HepG2 (cell line): ENCODE measurements around the gene WDR73. TPM values are rescaled to one million over a fixed set of nuclear protein-coding genes. Genes with fewer than 3 reads are reported as not detected.

Source experiments
- ATF4 ChIP-seq, 2 experiments: fragments of 450-650 bp in 1 of 2; sonication (generic) in 1 of 2; formaldehyde crosslinking; IDR thresholded peaks; 2 replicates each; pipeline versions ENCODE4 v1.5.0 to v1.8.0; 2020 to 2022; ENCODE audit warnings: mild to moderate bottlenecking in 1 of 2, missing genetic modification reagents in 1 of 2
- GATA4 ChIP-seq: sonication (generic); IDR thresholded peaks from 2 replicates; pipeline ENCODE4 v1.6.1; 2016; ENCODE audit warnings: antibody characterized with exemption, low read depth, borderline replicate concordance
- GPN1 ChIP-seq: sonication (generic); formaldehyde crosslinking; IDR thresholded peaks from 2 replicates; pipeline ENCODE4 v1.5.1; 2020; ENCODE audit warnings: missing genetic modification reagents, borderline replicate concordance
- KDM1A ChIP-seq: IDR thresholded peaks from 2 replicates; pipeline ENCODE4 v1.6.1; 2016; ENCODE audit warnings: missing compliant biosample characterization
- MAFF ChIP-seq: IDR thresholded peaks from 2 replicates; pipeline ENCODE4 v1.6.1; 2011; ENCODE audit warnings: low read depth, low read length, improper control_type of control experiment
- MEIS2 ChIP-seq: sonication (generic); formaldehyde crosslinking; IDR thresholded peaks from 2 replicates; pipeline ENCODE4 v1.9.0; 2021; ENCODE audit warnings: mild to moderate bottlenecking, missing genetic modification reagents
- PHB2 ChIP-seq: fragments of 450-650 bp; IDR thresholded peaks from 2 replicates; pipeline ENCODE4 v1.6.1; 2018; ENCODE audit not compliant: partially characterized antibody
- PHF21A ChIP-seq: sonication (generic); formaldehyde crosslinking; IDR thresholded peaks from 2 replicates; pipeline ENCODE4 v1.5.0; 2020; ENCODE audit warnings: mild to moderate bottlenecking, missing genetic modification reagents
- SNAPC2 ChIP-seq: sonication (generic); formaldehyde crosslinking; IDR thresholded peaks from 2 replicates; pipeline ENCODE4 v1.8.1; 2022; ENCODE audit warnings: mild to moderate bottlenecking, missing genetic modification reagents
- TOE1 ChIP-seq: sonication (generic); formaldehyde crosslinking; IDR thresholded peaks from 2 replicates; pipeline ENCODE4 v1.4.0; 2020; ENCODE audit warnings: mild to moderate bottlenecking, missing genetic modification reagents
- YEATS4 ChIP-seq: sonication (generic); formaldehyde crosslinking; IDR thresholded peaks from 2 replicates; pipeline ENCODE4 v1.4.0; 2020; ENCODE audit warnings: missing genetic modification reagents, borderline replicate concordance
- ZMYM4 ChIP-seq: sonication (generic); formaldehyde crosslinking; IDR thresholded peaks from 2 replicates; pipeline ENCODE4 v1.8.1; 2023; ENCODE audit warnings: mild to moderate bottlenecking, missing genetic modification reagents
- ZNF121 ChIP-seq: sonication (generic); formaldehyde crosslinking; IDR thresholded peaks from 2 replicates; pipeline ENCODE4 v1.5.0; 2020; ENCODE audit warnings: mild to moderate bottlenecking, missing genetic modification reagents
- ZNF33B ChIP-seq: sonication (generic); formaldehyde crosslinking; IDR thresholded peaks from 2 replicates; pipeline ENCODE4 v1.5.1; 2020; ENCODE audit warnings: mild to moderate bottlenecking, missing genetic modification reagents
- ZNF430 ChIP-seq: sonication (generic); formaldehyde crosslinking; IDR thresholded peaks from 2 replicates; pipeline ENCODE4 v1.9.0; 2021; ENCODE audit warnings: mild to moderate bottlenecking, missing genetic modification reagents
- ZNF670 ChIP-seq: sonication (generic); formaldehyde crosslinking; IDR thresholded peaks from 2 replicates; pipeline ENCODE4 v1.8.0; 2022; ENCODE audit warnings: mild to moderate bottlenecking, missing genetic modification reagents, borderline replicate concordance
- ZXDC ChIP-seq: sonication (generic); formaldehyde crosslinking; IDR thresholded peaks from 2 replicates; pipeline ENCODE4 v1.5.0; 2020; ENCODE audit warnings: mild to moderate bottlenecking, missing genetic modification reagents
- polyA plus RNA-seq, 8 experiments: library from polyadenylated mRNA; depleted of rRNA in 3 of 8; stranded (reverse) in 7 of 8; unstranded in 1 of 8; fragments of >200 nt; fragmentation: Illumina TruSeq in 4 of 8; extraction: Trizol in 4 of 8; gene quantifications; 2 replicates each; pipeline versions ENCODE4 v1.2.1 to v1.2.3, GENCODE V29; 2011 to 2016; ENCODE audit warnings: low read depth in 4 of 8, missing spikeins in 1 of 8, mixed read lengths in 1 of 8; ENCODE audit not compliant: insufficient read depth in 1 of 8
- total RNA-seq, 5 experiments: library from RNA; depleted of rRNA; stranded (reverse); fragments of >200 nt; fragmentation: Illumina TruSeq; extraction: Trizol; gene quantifications; 2 replicates each; pipeline ENCODE4 v1.2.3, GENCODE V29; 2016; ENCODE audit warnings: low read depth in 1 of 5
- TF ChIP-seq, protein P1 (sequence below): sonication (generic); formaldehyde crosslinking; IDR thresholded peaks from 2 replicates; pipeline ENCODE4 v1.4.0; 2020; ENCODE audit warnings: missing genetic modification reagents
- TF ChIP-seq, protein P2 (sequence below): sonication (generic); formaldehyde crosslinking; IDR thresholded peaks from 2 replicates; pipeline ENCODE4 v1.8.0; 2022; ENCODE audit warnings: mild to moderate bottlenecking, missing genetic modification reagents, moderate library complexity
- TF ChIP-seq, protein P3 (sequence below): IDR thresholded peaks from 2 replicates; pipeline ENCODE4 v1.6.1; 2016; ENCODE audit warnings: mild to moderate bottlenecking, missing biosample characterization, missing genetic modification reagents

The WDR73 gene
- total and polyA plus RNA-seq, 2 of the 13 experiments (the other 11 are each of a cell fraction or from before 2014, with no cell fraction given), result 20.0 to 35.5 TPM

GRCh38 chr15:84658080-84658787 lies 4.2 kb upstream of the WDR73 start, which contains the start of gene NMB (continued):
- no peak for TF ChIP-seq KDM1A (CRISPR knock-in tag)
- TF ChIP-seq ZNF430, result 0 out of 2 replicates have a peak, but pooled peaks have one; percentile 5
- no peak for TF ChIP-seq ZNF121 (CRISPR knock-in tag)
- no peak for TF ChIP-seq GPN1 (CRISPR knock-in tag)
- TF ChIP-seq TOE1 (CRISPR knock-in tag), result no peak
- TF ChIP-seq, protein P1, sequence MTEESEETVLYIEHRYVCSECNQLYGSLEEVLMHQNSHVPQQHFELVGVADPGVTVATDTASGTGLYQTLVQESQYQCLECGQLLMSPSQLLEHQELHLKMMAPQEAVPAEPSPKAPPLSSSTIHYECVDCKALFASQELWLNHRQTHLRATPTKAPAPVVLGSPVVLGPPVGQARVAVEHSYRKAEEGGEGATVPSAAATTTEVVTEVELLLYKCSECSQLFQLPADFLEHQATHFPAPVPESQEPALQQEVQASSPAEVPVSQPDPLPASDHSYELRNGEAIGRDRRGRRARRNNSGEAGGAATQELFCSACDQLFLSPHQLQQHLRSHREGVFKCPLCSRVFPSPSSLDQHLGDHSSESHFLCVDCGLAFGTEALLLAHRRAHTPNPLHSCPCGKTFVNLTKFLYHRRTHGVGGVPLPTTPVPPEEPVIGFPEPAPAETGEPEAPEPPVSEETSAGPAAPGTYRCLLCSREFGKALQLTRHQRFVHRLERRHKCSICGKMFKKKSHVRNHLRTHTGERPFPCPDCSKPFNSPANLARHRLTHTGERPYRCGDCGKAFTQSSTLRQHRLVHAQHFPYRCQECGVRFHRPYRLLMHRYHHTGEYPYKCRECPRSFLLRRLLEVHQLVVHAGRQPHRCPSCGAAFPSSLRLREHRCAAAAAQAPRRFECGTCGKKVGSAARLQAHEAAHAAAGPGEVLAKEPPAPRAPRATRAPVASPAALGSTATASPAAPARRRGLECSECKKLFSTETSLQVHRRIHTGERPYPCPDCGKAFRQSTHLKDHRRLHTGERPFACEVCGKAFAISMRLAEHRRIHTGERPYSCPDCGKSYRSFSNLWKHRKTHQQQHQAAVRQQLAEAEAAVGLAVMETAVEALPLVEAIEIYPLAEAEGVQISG (CRISPR knock-in tag), result peak; percentile 57
- no peak for TF ChIP-seq PHB2
- no peak for TF ChIP-seq GATA4
- TF ChIP-seq YEATS4 (CRISPR knock-in tag), result peak; percentile 55; the same call in 1 of the 2 replicates
- peak; percentile 53; the same call in 1 of the 2 replicates for TF ChIP-seq ZMYM4 (CRISPR knock-in tag)
- no peak for TF ChIP-seq ATF4 (CRISPR knock-in tag; IDR thresholded peaks at IDR 0.05)
- TF ChIP-seq, protein P2, sequence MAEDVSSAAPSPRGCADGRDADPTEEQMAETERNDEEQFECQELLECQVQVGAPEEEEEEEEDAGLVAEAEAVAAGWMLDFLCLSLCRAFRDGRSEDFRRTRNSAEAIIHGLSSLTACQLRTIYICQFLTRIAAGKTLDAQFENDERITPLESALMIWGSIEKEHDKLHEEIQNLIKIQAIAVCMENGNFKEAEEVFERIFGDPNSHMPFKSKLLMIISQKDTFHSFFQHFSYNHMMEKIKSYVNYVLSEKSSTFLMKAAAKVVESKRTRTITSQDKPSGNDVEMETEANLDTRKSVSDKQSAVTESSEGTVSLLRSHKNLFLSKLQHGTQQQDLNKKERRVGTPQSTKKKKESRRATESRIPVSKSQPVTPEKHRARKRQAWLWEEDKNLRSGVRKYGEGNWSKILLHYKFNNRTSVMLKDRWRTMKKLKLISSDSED, result no peak
- TF ChIP-seq PHF21A, result peak; percentile 59
- TF ChIP-seq ZXDC, result 0 out of 2 replicates have a peak, but pooled peaks have one; percentile 18
- TF ChIP-seq SNAPC2 (CRISPR knock-in tag), result no peak
- TF ChIP-seq, protein P3, sequence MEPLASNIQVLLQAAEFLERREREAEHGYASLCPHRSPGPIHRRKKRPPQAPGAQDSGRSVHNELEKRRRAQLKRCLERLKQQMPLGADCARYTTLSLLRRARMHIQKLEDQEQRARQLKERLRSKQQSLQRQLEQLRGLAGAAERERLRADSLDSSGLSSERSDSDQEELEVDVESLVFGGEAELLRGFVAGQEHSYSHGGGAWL (CRISPR knock-in tag), result no peak; the same call in 1 of the 2 replicates
- no peak for TF ChIP-seq ZNF33B (CRISPR knock-in tag)
- no peak for TF ChIP-seq MAFF
- TF ChIP-seq ZNF670 (CRISPR knock-in tag), result no peak
- TF ChIP-seq MEIS2, result no peak
